GM23338 (cell line): ENCODE measurements around the gene PAGE3.

Source experiments
- CTCF ChIP-seq, 2 experiments: fragments of 200-600 bp in 1 of 2; sonication (generic) in 1 of 2; conservative IDR thresholded peaks; 2 replicates each; pipeline versions ENCODE4 v1.5.1 to v1.6.1; 2016 to 2017; ENCODE audit warnings: antibody characterized with exemption in 2 of 2, low read depth in 2 of 2, mild to moderate bottlenecking in 2 of 2, moderate library complexity in 1 of 2
- POLR2AphosphoS5 ChIP-seq: IDR thresholded peaks from 2 replicates; pipeline ENCODE4 v1.6.1; 2016; ENCODE audit warnings: antibody characterized with exemption, low read depth

GRCh38 chrX:55210931-55211677, 53.6 kb downstream of the PAGE3 start:
- TF ChIP-seq CTCF (conservative IDR thresholded peaks at IDR 0.05; ENCODE audit: low read depth in 2 of 2) (no peak), POLR2AphosphoS5 (no peak)
